HG03558 (cell line): ENCODE results near the gene PTPN1.
"Not testable (repeated sequence)": the region's sequence is repeated elsewhere in the genome, so short reads cannot be mapped to it uniquely, and the experiment has no call there.

Experiments used
- ATAC-seq: cut with Tn5 transposase; IDR thresholded peaks from one replicate; pipeline ENCODE4 v1.9.1; 2021; ENCODE audit warnings: moderate number of reproducible peaks; ENCODE audit not compliant: unreplicated experiment; ENCODE audit errors: extremely low read depth

PTPN1 gene

DNA sequence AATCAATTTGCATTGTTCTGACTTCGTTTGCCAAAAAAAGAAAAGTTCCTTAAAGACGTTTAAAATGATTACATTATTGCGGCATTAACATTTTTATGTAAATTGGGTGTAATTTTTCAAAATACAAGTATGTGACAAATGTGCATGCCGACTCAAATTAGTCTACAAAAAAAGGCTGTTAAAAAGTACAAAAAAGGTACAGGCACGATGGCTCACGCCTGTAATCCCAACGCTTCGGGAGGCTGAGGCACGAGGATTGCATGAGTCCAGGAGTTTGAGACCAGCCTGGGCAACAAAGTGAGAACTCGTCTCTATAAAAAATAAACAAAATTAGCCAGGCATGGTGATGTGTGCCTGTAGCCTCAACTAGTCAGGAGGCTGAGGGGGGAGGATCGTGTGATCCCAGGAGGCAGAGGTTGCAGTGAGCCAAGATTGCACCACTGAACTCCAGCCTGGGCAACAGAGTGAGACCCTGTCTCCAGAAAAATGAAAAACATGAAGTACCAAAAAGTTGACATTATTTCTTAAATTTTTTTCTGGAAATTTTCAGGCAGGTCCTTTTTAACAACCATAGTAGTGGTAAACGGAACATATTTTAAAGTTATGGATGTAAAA is 90.2 kb downstream of the PTPN1 start:
- ATAC-seq, result no peak

DNA sequence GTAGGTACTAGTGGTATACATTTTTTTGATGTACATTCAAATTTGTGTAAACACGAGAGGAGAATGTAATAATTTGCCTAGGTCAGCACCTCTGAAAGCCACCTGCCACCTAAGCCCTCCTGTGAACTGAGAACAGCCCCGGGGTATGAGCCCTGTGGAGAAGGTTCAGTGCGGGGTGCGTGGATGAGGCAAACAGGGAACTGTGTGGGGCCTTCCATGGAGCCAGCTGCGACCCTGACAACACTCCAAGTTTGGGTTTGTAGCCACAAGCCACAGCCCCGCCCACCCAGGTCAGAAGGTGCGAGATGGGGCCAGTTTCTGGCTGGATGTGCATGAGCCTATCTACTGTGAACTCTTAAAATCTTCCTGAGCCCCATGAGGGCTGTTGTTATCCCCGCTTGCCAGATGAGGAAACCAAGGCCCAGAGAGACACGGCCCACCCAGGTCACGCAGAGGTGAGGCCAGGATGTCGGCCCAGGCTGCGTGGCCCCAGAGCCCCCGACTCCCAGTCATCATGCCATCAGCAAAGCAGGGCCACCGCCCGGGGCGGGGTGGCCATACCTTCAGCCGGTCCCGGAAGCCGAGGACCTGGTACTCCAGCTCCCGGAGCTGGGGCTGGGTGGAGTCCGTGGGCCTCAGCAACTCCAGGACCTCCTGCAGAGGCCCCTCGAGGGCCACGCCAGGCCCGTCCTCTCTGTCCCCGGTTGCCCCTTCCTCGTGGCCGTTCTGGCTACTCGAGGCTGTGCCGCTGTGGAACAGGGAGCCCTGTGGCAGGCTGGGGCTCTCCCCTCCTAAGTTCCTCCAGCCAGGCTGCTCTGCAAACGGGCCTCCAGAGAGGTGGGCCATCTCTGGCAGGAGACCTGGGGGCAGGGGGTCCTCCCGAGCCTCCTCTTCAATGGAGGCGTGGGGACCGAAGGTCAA is 91.6 kb downstream of the PTPN1 start:
- no peak for ATAC-seq

DNA sequence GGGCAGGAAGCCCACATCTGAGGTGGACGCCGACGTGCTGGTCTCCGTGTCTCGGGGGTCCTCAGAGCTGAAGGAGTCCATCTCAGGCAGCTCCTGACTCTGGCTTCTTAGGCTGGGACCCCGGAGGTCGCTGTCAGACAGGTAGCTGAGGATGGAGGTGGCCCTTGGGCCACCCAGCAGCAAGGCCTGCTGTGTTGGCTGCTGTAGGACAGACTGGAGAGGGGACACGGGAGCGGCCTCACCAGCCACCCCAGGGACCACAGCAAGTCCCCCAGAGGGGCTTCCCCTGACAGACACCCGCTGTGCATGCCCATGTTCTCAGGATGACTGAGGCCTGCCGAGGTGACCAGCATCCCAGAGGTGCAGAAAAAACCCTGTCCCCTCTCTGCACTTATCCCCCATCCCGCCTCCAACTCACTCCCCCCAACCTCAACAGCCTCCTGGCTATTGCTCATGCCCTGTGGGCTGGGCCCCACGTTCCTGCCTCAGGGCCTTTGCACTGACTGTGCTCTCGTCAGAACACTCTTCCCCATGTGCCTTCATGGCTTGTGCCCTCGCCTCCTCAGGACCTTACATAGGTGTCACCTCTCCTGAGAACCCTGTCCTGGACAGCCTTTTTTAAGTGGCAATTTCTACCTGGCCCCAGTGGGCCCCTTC is 92.4 kb downstream of the PTPN1 start:
- no peak for ATAC-seq

DNA sequence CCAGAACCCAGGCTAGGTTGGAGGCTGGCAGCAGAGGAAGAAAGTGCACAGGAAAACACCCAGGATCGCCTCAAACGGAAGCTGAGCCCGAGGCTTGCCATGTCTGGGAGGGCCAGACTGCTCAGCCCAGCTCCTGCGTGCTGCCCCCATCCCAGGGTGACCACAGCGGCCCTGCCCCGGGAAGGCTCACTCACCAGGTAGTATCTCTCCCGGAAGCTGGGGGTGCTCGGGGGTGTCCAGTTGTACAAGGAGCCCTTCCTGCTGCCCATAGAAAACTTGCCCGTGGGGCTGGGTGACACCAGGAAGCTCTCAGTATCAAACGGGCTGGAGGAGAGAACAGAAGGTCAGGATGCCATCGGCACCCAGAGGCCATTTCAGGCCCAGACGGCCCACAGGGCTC is 94.3 kb downstream of the PTPN1 start:
- no peak for ATAC-seq

DNA sequence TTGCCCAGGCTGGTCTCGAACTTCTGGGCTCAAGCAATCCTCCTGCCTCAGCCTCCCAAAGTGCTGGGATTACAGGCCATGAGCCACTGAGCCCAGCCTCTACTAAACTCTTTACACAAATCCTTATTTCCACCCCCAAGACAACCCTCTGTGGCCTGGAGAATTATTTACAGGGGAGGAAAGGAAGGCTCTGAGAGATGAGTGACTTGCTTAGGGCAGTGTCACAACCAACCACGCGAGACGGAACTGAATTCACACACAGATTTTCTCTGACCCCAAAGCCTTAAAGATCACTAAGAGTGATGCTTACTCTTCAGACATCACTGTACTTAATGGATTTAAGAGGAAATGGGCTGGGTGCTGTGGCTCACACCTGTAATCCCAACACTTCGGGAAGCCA is 95.0 kb downstream of the PTPN1 start:
- ATAC-seq, result no peak

DNA sequence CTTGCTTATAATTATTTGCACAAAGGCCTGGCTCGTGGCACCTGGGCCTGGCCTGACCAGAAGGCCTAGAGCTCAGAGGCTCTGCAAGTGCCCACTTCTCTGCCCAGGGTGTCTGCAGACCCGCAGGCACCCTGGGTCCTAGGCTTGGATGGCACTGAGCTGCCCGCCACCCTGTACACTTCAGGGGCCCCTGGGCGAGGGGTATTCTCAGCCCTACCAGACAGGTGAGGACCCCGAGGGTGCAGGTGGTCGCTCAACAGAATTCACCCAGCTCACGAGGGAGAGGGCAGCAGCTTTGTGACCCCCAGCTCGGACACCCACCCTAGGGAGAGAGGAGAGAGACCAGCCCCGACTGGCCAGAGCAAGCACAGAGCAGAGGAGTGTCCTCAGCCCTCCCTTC is 97.3 kb downstream of the PTPN1 start:
- no peak for ATAC-seq

DNA sequence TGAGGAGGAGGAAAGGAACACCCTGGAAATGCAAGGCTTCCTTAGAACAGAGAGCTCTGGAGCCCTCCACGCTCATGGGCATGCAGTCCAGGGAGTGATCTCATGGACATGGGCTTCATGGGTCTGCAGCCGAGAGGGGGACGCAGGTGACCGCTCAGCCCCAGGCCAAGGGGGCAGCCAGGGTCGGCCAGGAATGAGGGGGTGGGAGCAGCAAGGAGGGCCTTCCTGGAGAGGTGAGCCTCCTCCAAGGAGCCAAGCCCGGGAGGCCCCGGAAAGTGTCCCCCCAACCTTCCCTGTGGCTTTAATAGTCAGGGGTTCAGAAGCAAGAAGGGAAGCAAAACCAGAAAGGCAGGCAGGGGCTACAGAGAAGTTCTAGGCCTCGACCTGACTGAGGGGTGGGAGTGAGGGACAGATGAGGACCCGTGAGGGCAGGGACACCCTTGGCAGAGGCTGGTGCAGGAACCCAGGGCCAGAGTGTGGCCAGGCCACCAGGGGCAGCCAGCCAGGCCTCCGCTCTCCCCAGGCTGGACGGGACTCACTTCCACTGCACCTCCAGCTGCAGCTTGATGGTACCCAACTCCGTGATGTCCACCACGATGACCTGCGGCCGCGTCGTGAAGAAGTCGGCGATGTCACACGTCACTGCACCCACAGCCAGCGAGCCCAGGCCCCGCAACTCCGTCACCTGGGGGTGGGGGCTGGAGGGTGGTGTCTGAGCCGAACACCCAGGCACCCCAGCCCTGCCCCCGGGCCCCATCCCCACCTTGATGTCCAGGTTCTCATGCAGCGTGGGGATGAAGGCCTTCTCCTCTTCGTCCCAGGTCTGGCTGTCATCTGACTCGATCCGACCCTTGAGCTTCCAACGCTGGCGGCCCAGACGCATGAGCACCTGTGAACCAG is 97.9 kb downstream of the PTPN1 start:
- no peak for ATAC-seq

DNA sequence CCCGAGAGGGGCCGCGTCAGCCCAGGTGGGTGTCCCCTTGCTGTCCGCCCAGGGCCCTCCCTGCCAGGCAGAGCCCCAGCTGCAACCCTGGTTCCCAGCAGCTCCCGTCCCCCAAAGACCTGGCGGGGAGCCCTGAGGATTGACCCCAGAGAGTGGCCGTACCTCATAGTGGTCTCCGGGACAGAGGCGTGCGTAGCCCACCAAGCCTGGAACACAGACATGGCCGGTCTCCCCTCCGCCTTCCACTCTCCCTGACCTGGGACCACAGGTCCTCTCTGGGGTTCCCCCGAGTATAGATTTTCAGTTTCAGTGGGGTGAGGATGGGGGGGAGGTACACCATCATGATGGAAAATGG is 98.5 kb downstream of the PTPN1 start:
- no peak for ATAC-seq

DNA sequence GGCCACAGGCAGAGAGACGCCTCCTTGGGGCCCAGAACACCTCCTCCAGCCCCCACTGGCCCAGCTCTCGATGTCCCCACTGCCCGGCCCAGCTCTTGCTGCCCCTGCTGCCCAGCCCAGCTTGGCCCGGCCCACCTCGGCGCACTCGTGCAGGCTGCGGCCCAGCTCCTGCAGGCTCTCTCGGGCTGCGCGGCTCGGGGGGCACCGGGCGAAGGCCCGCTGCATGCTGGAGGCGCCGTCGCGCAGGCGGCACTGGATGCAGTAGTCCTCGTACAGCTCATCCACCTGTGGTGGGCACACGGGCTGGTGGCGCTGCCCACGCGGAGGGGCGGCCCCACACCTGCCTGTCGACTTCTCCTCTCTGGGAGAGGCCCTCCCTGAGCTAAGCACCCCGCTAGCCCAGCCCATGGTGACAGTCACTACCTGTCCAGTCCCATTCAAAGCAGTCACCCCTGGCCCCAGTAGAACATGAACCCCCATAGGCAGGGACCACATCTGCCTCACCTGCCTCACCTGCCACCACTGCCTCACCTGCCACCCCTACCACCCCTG is 99.3 kb downstream of the PTPN1 start:
- no peak for ATAC-seq

DNA sequence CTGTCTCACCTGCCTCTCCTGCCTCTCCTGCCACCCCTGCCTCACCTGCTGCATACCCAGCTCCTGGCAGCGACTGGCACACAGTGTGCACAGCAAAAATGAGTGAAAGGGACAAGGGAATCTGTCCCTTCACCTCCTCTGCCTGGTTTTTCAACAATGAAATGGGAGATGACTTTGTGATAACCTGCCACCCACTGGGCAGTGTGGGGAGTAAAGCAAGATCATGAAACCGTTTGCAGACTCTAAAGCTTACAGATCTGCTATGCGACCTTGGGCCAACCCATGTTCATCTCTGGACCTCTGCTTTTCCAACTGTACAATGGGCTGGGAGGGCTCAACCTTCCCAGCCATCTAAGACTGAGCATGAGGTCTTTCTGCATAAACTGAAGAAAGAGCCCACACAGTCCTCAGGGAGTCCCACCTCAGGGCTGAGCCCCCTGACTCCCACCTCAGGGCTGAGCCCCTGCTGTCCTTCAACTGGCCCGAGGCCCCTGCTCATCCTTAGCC is 100.1 kb downstream of the PTPN1 start:
- no peak for ATAC-seq

DNA sequence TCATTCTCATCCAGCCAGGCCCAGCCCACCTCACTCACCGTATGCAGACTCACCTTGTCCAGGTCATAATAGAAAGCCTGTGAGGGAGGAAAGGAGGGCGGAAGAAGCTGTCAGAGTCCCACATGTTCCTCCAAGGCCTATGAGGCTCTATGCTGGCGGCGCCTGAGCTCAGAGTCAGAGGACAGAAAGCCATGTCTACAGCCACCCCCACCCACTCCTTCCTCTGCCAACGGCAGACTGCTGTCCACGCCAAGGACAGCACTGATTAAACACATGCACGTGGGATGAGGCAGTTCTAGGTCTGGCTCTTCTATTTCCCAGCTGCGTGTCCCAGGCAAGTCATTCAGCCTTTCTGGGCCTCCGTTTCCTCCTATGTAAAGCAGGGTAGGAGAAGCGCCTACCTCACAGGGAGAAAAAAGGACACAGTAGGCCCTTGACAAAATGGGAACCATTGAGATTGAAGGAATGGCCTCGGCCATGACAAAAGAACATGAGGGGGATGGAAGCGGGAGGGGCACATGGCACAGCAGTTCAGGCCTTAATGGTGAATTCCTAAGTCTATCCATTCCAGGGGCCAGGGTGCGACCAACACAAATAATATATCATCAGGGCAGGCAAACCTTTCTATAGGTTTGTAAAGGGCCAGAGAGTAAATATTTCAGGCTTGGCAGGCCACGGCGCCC is 101.1 kb downstream of the PTPN1 start:
- ATAC-seq, result no peak

DNA sequence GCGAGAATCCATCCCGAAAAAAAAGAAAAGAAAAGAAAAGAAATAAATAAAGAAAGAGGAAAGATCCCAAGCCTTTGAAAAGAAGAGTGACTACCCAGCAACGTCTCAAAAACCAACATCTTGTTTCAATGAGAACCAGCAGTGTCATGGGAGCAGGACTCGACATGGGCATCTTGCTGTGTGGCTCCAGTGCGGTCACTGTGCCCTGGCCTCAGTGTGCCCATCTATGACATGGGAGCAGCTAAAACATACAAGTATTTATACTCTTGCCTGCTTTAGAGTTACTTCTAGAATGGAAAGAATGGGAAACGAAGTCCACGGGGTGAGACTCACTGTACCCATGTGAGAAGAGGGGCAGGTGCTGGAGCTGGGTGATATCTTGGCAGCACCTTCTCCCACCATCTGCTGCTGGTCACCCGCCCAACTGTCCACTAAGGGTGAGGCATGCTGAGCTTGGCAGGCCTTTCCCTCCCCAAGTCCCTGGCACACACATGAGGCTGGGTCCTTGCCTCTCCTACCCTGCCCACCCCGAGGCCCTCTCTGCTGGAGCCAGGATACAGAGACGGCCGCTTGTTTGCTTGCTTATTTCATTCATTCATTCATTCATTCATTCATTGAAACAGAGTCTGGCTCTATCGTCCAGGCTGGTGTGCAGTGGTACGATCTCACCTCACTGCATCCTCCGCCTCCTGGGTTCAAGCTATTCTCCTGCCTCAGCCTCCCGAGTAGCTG is 103.4 kb downstream of the PTPN1 start:
- ATAC-seq, result no peak

DNA sequence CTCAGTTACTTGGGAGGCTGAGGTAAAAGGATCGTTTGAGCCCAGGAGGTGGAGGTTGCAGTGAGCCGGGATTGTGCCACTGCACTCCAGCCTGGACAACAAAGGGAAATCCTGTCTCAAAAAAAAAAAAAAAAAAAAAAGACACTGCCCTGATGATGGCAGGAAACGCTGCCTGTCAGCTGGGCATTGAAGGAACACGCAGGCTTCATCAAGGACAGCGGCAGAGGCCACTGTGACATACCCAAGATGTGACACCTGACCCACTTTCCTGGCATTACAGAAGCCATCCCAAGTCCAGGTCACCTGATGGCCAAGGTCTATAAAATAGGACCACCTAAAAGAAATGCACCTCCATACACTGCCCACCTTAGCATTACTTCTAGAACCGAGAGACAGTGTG is 105.2 kb downstream of the PTPN1 start:
- ATAC-seq, result no peak

DNA sequence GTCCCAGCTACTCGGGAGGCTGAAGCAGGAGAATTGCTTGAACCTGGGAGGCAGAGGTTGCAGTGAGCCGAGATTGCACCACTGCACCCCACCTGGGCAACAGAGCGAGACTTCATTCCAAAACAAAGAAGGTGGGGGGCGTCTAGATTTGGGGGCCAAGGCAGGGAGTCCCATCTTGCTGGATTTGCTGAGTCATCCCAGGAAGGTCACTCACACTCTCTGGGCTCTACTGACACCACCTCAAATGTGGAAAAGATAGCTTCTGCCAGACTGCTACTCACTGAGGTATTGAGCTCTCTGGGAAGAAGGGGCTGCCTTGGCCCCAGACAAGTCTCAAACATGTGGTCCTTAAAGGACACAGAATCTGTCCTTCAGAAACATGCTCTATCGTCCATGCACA is 106.8 kb downstream of the PTPN1 start:
- no peak for ATAC-seq

DNA sequence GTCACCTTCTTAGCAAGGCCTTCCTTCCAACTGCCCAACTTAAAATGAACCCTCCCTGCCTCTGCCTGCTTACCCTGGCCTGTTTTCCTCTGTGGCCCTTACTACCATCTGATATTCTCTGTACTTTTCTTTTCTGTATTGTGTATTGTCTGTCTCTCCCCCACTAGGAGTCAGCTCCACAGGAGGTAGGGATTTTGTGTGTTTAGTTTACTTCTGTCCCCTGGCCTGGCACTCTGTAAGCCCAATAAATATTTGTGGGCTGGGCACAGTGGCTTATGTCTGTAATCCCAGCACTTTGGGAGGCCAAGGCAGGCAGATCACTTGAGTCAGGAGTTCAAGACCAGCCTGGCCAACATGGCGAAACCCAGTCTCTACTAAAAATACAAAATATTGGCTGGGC is 108.4 kb downstream of the PTPN1 start:
- no peak for ATAC-seq

DNA sequence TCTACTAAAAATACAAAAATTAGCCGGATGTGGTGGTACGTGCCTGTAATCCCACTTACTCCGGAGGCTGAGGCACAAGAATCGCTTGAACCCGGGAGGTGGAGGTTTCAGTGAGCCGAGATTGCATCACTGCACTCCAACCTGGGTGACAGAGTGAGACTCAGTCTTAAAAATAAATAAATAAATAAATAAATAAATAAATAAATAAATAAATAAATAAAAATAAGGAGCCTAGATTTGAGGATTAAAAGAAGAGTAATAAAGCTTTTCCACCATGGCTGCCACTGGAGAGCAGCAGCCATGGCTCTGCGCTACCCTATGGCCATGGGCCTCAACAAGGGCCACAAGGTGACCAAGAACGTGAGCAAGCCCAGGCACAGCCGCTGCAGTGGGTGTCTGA is 110.3 kb downstream of the PTPN1 start:
- ATAC-seq, result not testable (repeated sequence)

DNA sequence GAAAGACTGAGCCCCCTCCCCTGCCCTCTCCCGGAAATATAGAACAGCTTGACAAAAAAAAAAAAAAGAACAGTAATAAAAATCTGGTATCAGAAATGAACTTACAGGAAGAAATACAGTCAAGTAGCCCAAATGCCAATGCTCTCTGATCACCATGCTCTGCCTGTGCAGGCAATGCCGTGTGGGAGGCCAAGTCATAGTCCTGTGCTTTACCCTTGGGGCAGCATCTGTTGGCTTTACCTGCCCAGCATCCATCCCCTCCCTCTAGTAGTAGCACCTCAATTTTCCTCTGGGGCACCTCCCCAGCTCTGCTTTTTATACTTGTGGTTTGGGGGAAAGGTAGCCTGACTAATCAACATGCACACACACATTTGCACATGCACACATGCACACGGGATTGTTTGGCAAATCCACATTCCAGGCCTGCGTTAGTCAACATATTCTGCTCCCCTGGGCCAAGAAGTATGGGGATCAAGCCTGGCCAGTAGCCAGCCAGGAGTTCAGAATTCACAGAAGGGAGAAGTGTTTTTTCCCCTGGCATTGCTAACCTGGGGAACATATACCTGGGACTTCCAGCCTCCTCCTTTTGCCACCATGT is 111.0 kb downstream of the PTPN1 start:
- no peak for ATAC-seq

DNA sequence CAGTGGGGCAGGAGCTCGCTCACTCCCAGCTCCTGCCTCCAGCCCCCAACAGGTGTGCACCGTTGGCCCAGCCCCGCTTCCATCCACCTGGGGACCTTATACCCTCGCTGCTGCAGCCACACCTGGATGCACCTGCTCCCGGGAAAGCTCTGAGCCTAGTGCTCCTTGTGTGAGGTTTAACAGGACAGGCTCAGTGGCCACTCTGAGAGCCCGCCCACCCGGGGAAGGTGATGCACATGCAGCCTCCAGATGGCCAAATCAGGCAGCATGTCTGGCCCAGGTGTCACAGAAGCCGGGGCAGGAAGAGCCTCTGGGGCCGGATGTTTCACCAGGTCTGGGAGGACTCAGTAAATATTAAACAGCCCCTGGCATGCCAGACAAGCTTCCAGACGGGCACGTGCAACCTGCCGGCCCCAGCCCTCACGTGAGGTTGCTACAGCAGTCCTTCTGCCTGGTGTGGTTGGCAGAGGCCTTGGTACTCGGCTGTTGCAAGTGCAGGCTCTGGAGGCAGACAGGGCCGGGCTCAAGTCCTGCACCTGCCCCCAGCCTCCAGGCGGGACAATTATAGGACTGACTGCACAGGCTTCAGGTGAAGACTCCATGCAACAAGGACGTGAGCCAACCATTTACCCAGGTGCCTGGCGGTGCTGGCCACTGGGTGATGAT is 114.3 kb downstream of the PTPN1 start:
- ATAC-seq, result no peak
